ENCODE measurements around the gene CDHR3. TPM values are rescaled to one million over a fixed set of nuclear protein-coding genes. Genes with fewer than 3 reads are reported as not detected.
"Not testable (repeated sequence)": the region's sequence is repeated elsewhere in the genome, so short reads cannot be mapped to it uniquely, and the experiment has no call there.

The CDHR3 gene
- total RNA-seq, 2 donors from 2014 or later = 3.5 to 3.7 TPM

DNA sequence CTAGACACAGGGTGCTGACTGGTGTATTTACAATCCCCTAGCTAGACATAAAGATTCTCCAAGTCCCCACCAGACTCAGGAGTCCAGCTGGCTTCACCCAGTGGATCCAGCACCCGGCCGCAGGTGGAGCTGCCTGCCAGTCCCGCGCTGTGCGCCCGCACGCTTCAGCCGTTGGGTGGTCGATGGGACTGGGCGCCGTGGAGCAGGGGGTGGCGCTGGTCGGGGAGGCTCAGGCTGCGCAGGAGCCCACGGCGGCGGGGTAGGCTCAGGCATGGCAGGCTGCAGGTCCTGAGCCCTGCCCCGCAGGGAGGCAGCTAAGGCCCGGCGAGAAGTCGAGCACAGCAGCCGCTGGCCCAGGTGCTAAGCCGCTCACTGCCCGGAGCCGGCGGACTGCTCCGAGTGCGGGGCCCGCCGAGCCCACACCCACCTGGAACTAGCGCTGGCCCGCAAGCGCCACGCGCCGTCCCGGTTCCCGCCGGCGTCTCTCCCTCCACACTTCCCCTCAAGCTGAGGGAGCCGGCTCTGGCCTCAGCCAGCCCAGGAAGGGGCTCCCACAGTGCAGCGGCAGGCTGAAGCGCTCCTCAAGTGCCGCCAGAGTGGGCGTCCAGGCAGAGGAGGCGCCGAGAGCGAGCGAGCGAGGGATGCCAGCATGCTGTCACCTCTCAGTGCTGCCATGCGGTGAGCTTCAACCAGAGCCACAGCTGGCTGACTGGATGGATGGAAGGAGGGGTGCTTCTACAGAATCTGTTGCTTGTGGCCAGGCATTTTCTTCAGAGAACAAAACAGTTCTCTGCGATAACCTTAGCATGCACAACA, 7.2 kb upstream of the CDHR3 start:
- intact Hi-C loops (cut with DNase I); DNase-seq (ENCODE audit: low spot score): not testable (repeated sequence)

- intact Hi-C loops (cut with DNase I) = no loop called here
- DNase-seq (ENCODE audit: low spot score) = no peak
Measured at GRCh38 chr7:105958012-105958411, 5.1 kb upstream of the CDHR3 start.

DNA sequence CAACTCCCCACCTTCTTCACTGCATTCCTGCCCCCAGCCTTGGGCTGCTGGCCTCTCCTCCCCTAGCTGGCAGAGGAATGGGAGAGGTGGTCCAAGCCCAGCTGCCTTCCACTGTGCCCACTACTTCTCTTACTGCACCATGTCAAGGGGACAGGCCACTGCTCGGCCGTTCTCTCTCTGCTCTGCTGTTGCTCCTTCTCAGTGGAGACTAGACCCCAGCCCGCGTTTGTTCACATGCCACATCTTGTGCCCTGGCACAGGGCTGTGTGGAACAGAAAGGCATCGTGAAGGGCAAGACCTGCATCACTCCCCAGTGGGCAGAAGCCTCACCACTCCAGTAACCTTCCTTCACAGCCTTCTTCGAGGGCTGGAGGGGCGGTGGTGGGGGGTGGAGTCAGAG, 711 bp upstream of the CDHR3 start:
- no peak for DNase-seq (ENCODE audit: low spot score)
- intact Hi-C loops (cut with DNase I) = no loop called here

- DNase-seq (ENCODE audit: low spot score) = no peak
- intact Hi-C loops (cut with DNase I) = no loop called here
Measured at GRCh38 chr7:105971845-105972244, 8.8 kb downstream of the CDHR3 start.

- no peak for DNase-seq (ENCODE audit: low spot score)
- intact Hi-C loops (cut with DNase I) = no loop called here
Measured at GRCh38 chr7:105972276-105972675, 9.2 kb downstream of the CDHR3 start.

GRCh38 chr7:105974471-105974870, 11.4 kb downstream of the CDHR3 start:
- intact Hi-C loops (cut with DNase I) = no loop called here
- no peak for DNase-seq (ENCODE audit: low spot score)

DNA sequence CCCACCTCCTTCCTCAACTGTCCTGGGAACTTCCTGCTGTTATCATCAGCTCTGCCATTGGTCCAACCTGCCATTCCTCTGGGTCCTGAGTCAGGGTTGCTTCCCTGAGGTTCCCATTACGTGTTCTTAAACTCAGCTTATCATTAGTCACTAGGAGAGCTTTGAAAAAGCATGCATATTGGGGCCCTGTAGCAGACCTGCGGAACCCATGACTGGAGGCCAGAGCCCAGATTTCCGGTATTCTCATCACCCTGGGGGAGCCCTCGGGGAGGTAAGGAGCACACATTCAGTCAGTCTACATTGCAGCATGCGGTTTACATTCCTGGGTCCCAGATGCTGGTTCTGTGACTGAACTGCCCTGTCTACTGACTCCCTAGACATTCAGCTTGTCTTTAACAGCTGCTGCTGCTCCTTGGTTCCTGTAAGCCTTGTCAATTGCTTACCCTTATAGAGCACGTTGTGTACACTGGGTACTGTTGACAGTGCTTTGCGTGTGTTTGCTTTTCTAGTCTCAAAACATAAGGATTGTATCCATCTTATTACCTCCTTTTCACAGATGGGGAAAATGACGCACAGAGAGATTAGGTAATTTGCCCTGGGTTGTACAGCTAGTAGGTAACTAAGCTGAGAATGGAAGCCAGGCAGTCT, 12.8 kb downstream of the CDHR3 start:
- intact Hi-C loops (cut with DNase I) = no loop called here

GRCh38 chr7:105976868-105977267, 13.8 kb downstream of the CDHR3 start:
- intact Hi-C loops (cut with DNase I) = no loop called here

More for the DNA sequence above, 12.8 kb downstream of the CDHR3 start:
- no peak for DNase-seq (ENCODE audit: low spot score)

DNA sequence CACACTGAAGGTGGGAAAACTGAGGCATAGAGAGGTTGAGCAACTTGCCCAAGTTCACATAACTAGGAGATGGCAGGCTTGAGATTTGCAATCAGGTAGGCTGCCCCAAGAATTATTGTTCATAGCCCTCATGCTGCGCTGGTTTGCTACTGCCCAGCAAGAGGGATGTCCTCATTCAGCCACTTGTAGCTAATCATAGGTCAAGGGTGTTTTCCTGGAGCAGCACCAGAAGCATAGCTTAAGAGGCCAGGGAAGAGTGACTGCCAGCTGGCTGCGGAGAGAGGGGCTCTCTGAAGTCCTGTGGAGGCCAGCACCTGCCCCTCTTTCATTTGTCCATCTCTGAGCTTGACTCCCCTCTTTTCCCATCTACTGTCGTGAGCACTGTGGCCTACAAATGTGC, 15.0 kb downstream of the CDHR3 start:
- intact Hi-C loops (cut with DNase I) = no loop called here

More at GRCh38 chr7:105976868-105977267, 13.8 kb downstream of the CDHR3 start:
- no peak for DNase-seq (ENCODE audit: low spot score)

DNA sequence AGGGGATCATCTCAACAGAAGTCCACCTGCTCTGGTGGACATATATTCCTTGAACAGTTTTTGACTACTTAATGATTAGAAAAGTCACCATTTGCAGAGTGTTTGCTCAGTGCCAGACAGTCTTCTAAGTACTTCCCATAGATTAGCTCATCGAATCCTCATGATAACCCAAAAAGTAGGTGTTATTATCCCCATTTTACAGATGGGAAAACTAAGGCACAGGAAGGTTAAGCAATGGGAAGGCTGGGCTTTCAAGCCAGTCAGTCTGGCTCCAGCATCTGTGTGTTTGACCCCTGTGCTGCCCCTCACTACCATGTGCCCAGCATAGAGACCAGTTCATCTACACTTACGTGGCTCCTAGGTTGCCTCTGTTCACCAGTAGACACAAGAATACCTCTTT, 15.9 kb downstream of the CDHR3 start:
- intact Hi-C loops (cut with DNase I) = no loop called here
- no peak for DNase-seq (ENCODE audit: low spot score)

More for the DNA sequence above, 15.0 kb downstream of the CDHR3 start:
- DNase-seq (ENCODE audit: low spot score) = no peak

GRCh38 chr7:105979405-105979804, 16.3 kb downstream of the CDHR3 start:
- intact Hi-C loops (cut with DNase I) = no loop called here
- DNase-seq (ENCODE audit: low spot score) = no peak

- intact Hi-C loops (cut with DNase I) = no loop called here
- no peak for DNase-seq (ENCODE audit: low spot score)
Measured at GRCh38 chr7:105980645-105981396, 17.8 kb downstream of the CDHR3 start.

DNA sequence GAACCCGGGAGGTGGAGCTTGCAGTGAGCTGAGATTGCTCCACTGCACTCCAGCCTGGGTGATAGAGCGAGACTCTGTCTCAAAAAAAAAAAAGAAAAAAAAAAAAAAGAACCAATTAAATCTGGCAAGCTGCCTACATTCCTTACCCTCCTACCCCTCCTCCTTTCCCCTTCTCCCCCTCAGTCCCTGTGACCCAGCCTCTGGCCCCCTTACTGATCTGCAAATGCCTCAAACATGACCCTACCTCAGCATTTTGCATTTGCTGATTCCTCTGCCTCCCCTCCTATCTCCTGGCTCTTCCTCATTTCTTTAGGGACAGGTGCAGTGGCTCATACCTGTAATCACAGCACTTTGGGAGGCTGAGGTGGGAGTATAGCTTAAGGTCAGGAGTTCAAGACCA, 19.3 kb downstream of the CDHR3 start:
- DNase-seq (ENCODE audit: low spot score) = no peak
- intact Hi-C loops (cut with DNase I) = no loop called here

- DNase-seq (ENCODE audit: low spot score); intact Hi-C loops (cut with DNase I): not testable (repeated sequence)
Measured at GRCh38 chr7:105984808-105985207, 21.7 kb downstream of the CDHR3 start.

DNA sequence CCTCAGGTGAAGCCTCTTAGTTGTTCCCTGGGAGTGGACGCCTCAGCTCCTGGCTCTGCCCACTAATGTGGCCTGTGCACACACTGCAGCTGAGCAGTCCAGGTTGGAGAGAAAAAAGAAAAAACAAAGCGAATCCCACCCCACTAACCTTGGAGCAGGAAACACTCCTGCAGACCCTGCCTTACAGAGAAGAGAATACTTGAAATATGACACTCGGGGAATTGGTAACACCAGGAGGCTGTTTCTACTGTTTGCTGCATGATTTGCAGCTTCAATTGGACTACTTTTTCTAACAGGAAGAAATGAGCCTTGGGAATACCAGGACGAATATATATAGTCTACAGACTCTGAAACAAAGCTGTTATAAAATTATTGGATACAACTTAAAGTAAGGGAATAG, 22.2 kb downstream of the CDHR3 start:
- no peak for DNase-seq (ENCODE audit: low spot score)
- intact Hi-C loops (cut with DNase I) = no loop called here

DNA sequence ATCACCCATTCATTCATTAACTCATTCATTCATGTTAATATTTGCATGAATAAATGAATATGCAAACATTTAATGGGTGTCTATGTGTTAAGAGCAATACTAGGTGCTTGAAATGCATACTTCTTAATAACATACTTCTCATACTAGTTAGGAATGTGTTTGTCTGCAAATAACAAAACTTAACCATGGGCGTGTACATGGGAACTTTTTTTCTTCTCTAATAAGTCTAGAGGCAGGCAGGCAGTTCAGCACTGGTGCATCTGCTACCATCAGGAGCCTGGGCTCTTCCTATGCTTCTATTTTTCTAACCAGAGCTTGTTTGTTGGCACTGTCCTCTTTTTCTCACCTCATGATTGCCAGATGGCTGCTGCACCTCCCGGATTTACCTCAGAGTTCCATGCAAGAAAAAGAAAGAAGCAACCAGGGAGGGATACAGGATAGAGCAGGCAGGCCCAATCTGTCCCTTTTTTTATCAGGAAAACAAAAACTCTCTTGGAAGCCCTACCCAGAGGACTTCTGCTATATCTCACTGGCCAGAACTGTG, 22.7 kb downstream of the CDHR3 start:
- intact Hi-C loops (cut with DNase I) = no loop called here
- DNase-seq (ENCODE audit: low spot score) = no peak

DNA sequence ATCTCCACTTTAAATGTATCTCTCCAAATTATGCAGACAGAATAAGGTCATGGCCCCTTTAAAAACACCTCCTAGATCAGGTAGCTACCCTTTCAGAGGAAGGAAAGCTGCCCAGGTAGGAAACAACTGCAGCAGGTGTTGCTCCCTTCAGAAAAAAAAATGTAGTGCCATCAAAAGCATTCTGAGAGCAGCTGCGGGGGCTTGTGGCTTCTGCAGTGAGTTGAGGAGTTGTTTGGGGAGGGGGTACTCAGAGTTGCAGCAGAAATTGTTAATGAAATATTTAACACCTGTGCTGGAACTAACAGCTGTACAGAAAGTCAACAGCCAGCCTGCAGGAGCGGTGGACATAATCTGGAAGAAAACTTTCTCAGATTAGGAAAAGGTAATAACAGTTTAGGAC, 24.0 kb downstream of the CDHR3 start:
- intact Hi-C loops (cut with DNase I) = no loop called here
- no peak for DNase-seq (ENCODE audit: low spot score)

DNA sequence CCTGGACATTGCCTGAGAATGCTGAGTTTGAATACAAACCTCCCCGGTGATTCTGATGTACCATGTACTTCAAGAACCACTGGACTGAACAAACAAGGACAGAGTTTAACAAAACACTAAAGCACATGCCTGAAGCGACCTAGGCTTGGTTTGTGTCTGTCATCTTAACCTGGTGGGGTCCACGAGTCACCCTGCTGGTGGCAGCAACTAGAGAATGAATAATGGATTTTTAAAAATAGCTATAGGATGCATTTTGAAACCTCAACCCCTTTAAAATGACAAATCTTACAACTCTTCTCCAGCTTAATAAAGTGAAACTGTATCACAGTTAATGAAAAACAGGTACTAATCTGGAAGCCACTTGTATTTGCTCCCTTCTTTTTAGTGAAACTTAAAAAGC, 25.2 kb downstream of the CDHR3 start:
- DNase-seq (ENCODE audit: low spot score) = no peak
- intact Hi-C loops (cut with DNase I) = no loop called here

DNA sequence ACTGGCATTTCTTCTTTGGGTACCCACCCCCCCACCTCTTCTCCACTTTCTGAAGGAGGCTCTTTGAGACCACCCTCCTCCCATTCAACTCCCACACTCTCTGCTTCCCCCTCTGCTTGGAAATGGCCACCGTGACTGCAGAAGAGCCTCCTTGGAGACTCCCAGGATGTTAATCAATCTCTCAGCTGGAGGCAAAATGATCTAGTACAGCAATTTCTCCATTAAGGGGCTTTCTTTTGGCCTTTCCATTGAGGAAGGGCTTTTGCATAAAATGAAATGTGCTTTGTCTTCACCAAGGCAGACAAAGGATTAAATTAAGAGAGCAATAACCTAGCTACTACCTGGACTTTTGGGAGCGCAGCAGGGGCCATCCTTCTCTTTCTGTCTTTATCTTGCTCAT, 26.1 kb downstream of the CDHR3 start:
- DNase-seq (ENCODE audit: low spot score) = no peak
- intact Hi-C loops (cut with DNase I) = no loop called here

- no peak for DNase-seq (ENCODE audit: low spot score)
- intact Hi-C loops (cut with DNase I) = no loop called here
Measured at GRCh38 chr7:105989686-105990085, 26.6 kb downstream of the CDHR3 start.
